ENCODE measurements around the gene ADARB2.

The ADARB2 gene

DNA sequence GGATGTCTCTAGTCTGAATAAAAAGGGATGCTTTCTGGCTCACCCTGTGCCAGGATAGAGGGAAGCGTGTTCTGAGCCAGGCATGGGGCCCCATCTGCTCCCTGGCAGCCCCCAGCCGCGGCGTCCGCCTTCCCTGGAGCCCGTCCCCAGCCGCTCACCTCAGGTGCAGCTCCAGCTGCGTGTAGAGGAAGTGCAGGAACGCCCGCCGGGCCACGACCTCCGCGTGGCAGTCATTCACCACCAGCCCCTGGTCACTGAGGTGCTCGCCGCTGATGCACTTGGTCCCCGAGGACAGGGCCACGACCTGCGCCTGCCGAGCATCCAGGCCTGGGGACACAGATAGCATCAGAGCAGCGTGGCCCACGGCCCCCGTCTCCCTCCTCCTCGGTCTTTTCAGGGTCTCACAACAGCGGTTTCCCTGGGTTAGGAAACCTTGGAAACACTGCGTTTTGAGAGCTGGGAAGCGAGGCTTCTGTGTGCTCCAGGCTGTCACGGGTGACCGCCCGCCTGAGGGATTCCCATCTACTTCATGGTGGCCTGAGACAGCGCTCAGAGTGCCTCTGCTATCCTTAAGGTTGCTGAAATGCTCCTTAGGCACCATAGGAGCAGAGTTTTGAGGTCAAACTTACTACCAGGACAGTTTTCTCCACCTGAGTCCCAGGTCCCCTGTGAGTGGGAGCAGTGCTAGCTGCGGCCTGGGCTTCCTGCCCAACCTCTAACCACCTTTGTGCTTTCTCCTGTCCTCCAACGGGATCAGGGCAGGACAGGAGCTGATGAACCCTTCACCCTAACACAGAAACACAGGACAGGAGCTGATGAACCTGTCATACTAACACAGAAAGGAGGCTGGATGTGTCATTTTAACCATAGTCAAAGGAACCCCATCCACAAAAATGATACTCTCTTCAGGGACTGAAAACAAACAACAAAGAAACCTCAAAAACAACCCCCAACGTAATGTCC, 495.1 kb downstream of the ADARB2 start:
- TF ChIP-seq, protein P1, sequence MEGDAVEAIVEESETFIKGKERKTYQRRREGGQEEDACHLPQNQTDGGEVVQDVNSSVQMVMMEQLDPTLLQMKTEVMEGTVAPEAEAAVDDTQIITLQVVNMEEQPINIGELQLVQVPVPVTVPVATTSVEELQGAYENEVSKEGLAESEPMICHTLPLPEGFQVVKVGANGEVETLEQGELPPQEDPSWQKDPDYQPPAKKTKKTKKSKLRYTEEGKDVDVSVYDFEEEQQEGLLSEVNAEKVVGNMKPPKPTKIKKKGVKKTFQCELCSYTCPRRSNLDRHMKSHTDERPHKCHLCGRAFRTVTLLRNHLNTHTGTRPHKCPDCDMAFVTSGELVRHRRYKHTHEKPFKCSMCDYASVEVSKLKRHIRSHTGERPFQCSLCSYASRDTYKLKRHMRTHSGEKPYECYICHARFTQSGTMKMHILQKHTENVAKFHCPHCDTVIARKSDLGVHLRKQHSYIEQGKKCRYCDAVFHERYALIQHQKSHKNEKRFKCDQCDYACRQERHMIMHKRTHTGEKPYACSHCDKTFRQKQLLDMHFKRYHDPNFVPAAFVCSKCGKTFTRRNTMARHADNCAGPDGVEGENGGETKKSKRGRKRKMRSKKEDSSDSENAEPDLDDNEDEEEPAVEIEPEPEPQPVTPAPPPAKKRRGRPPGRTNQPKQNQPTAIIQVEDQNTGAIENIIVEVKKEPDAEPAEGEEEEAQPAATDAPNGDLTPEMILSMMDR (IDR thresholded peaks at IDR 0.05; ENCODE audit: extremely low read depth, insufficient read depth, missing control alignments): no peak
- no peak for DNase-seq (ENCODE audit: low spot score)
- in situ Hi-C loops (cut with MboI; ENCODE audit: low pct_unique_long_range_greater_than_20kb, low sequenced_read_pairs, unreplicated experiment): no loop called here

DNA sequence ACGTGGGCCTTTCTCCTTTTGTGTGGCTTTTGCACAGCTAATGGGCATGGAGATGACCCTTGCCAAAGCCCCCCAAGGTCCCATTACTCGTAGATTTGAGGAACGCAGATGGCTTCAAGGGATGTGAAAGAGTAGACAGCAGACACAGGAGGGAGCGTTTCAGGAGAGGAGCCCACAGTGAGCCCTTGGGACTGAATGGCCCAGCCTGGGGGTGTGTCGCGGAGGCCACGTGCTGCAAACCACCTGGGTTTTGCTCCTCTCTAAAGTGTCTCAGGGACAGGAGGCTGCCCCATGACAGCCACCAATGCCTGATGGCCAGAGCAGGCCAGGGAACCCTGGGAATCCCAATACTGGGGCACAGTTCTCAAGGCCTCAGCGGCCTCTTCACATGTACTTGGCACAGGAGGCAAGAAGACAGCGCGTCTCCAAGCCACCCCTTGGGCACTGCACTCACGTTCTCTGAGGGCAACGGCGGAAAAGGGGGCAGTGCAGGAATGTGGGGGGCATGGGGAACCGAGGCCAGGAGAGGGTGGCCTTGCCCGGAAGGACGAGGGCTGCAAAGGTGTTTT, 495.9 kb downstream of the ADARB2 start:
- DNase-seq (ENCODE audit: low spot score): no peak
- TF ChIP-seq, protein P1 (IDR thresholded peaks at IDR 0.05; ENCODE audit: extremely low read depth, insufficient read depth, missing control alignments): no peak
- in situ Hi-C loops (cut with MboI; ENCODE audit: low pct_unique_long_range_greater_than_20kb, low sequenced_read_pairs, unreplicated experiment): no loop called here

DNA sequence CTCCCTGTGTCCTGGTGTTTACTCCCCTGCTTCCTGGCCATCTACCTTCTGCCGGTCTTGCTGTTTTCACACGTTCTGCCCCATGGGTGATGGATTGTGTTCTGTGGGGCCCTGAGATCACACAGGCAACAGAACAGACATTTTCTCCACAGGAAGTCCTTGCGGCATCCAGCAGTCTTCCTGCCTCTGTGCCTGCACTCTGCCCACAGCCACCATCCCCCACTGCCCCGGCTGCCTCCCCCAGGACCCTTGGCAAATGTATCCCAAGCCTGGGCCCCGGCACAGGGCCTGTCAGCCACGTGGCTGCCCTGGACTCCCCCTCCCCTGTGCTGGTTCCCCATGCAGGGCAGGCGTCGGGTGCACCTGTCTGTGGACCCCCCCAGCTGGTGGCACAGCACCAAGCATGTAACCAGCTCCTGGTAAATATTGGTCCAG, 497.0 kb downstream of the ADARB2 start:
- in situ Hi-C loops (cut with MboI; ENCODE audit: low pct_unique_long_range_greater_than_20kb, low sequenced_read_pairs, unreplicated experiment): no loop called here
- no peak for DNase-seq (ENCODE audit: low spot score)
- TF ChIP-seq, protein P1 (IDR thresholded peaks at IDR 0.05; ENCODE audit: extremely low read depth, insufficient read depth, missing control alignments): no peak

DNA sequence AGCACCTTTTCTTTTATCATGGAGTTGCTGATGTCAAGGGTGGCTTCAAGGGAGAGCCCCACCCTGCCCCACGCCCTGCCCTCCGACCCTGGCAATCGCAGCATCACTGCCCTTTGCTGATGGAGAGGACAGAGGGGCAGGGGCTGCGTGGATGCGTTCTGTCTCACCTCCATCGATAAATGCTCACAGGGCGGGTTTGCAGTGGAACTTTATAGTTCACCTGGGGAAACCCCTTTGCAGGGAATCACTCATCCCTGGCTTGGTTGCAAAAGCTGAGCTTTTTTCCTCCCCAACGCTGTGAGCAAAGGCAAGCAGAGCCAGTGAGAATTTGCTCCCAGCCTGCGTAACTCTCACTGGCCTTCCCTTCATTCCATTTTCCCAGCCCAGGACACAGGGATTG, 504.3 kb downstream of the ADARB2 start:
- TF ChIP-seq, protein P1 (IDR thresholded peaks at IDR 0.05; ENCODE audit: extremely low read depth, insufficient read depth, missing control alignments): no peak
- in situ Hi-C loops (cut with MboI; ENCODE audit: low pct_unique_long_range_greater_than_20kb, low sequenced_read_pairs, unreplicated experiment): no loop called here
- DNase-seq (ENCODE audit: low spot score): no peak

DNA sequence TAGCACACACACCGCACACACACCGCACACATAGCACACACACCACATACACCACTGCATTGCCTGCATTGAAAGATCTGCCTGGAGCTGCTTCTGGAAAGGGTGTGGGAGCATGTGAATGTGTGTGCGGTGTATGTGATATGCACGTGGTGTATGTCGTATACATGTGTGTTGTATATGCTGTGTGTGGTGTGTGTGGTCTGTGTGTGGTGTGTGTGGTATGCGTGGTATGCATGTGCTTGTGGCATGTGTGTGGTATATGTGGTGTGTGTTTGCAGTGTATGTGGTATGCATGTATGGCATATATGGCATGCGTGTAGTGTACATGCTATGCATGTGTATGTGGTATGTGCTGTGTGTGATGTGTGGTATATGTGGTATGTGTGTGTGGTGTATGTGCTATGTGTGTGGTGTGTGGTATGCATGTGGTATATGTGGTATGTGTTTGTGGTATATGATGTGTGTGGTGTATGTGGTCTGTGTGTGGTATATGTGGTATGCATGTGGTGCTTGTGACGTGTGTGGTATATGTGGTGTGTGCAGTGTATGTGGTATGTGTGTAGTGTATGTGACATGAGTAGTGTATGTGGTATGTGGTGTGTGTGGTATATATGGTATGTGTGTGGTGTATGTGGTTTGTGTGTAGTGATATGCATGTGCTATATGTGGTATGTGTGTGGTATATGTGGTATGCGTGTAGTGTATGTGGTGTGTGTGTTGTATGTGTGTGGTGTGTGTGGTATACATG, 505.0 kb downstream of the ADARB2 start:
- in situ Hi-C loops (cut with MboI; ENCODE audit: low pct_unique_long_range_greater_than_20kb, low sequenced_read_pairs, unreplicated experiment): no loop called here
- TF ChIP-seq, protein P1 (IDR thresholded peaks at IDR 0.05; ENCODE audit: extremely low read depth, insufficient read depth, missing control alignments): no peak
- DNase-seq (ENCODE audit: low spot score): no peak

DNA sequence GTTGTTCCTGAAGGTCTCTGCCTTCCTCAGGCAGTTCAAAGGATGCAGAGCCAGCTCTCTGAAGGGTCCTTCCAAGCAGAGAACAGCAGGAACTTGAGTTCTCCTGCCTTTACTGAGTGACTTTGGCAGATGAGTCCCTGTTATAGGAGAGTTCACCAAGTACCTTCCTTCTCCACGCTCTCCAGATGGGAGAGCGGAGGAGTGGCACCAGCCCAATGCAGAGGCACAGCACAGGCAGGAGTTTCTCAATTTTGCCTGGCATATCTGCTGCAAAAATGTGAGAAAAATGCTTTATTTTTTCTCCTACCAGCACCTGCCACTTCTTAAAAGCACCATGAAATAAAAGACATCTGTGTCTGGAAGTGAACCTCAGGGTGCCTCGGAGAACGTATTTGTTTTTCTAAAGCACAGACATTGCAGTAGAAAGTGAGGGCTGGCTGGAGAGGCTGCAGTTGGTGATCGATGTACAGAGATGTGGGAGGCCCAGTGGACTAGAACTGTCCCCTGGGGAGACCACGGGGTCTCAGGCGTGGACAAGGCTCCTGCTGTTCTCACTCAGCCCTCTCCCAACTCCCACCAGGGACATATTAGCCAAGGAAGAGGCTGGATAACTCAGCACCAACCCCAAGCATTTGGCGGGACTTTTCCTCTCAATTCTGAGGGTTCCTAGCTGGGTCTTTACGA, 506.6 kb downstream of the ADARB2 start:
- TF ChIP-seq, protein P1 (IDR thresholded peaks at IDR 0.05; ENCODE audit: extremely low read depth, insufficient read depth, missing control alignments): no peak
- no peak for DNase-seq (ENCODE audit: low spot score)

More for the DNA sequence above, 506.6 kb downstream of the ADARB2 start:
- in situ Hi-C loops (cut with MboI; ENCODE audit: low pct_unique_long_range_greater_than_20kb, low sequenced_read_pairs, unreplicated experiment): no loop called here
